HepG2 (cell line): ENCODE measurements around the gene MAPK12. TPM values are rescaled to one million over a fixed set of nuclear protein-coding genes. Genes with fewer than 3 reads are reported as not detected.

Source experiments
- ATAC-seq: fragments of 200-7000 bp; cut with Tn5 transposase; 3 replicates; pipeline ENCODE4 v1.9.1; 2020; ENCODE audit warnings: mild to moderate bottlenecking, moderate library complexity
- BruUV-seq: library from RNA; stranded (reverse); fragments of 400-500 nt; replicated peaks from 2 replicates; lab custom pipeline; 2021; lab: Mats Ljungman, UMichigan
- CTCF ChIA-PET: fragments of 300-600 bp; formaldehyde crosslinking; extraction: SDS; loops from one replicate; lab custom pipeline; 2021; ENCODE audit warnings: low total read pairs, inconsistent platforms, low intra/inter-chr PET ratio; lab: Yijun Ruan, JAX
- POLR2A ChIA-PET: fragments of 350-600 bp; sonication (Branson Sonifier 250); formaldehyde crosslinking; loops from one replicate; lab custom pipeline; 2020; ENCODE audit warnings: antibody characterized with exemption, inconsistent platforms; lab: Yijun Ruan, JAX
- DNase-seq: peaks from one replicate; pipeline ENCODE4 v3.0.0-alpha.2; 2015; ENCODE audit warnings: low spot score
- FAIRE-seq: peaks from 3 replicates; lab custom pipeline; 2011; peaks lifted over from hg19 to GRCh38; lab: Jason Lieb, UNC
- H2AFZ ChIP-seq: one replicate; pipeline ENCODE4 v1.6.1; 2011; ENCODE audit warnings: low read length, inconsistent platforms
- H3K27ac ChIP-seq: fragments of 300-600 bp; 3 replicates; pipeline ENCODE4 v1.8.0; 2011; ENCODE audit warnings: mixed run types, mild to moderate bottlenecking, mixed read lengths, low read length, inconsistent platforms; ENCODE audit not compliant: insufficient read depth; ENCODE audit errors: extremely low read length
- H3K27me3 ChIP-seq, 2 experiments: fragments of 200-600 bp in 1 of 2; 2 replicates in 1 of 2; 3 replicates in 1 of 2; pipeline versions ENCODE4 v1.6.0 to v1.8.0; 2011; ENCODE audit warnings: low read length in 2 of 2, mild to moderate bottlenecking in 2 of 2, moderate library complexity in 2 of 2, inconsistent platforms in 1 of 2; ENCODE audit not compliant: insufficient read depth in 2 of 2, control insufficient read depth in 1 of 2
- H3K36me3 ChIP-seq, 2 experiments: fragments of 200-600 bp in 1 of 2; replicated peaks in 1 of 2; 2 replicates in 1 of 2; 3 replicates in 1 of 2; pipeline versions ENCODE4 v1.5.1 to v1.8.0; 2011; ENCODE audit warnings: low read length in 2 of 2, inconsistent platforms in 1 of 2; ENCODE audit not compliant: insufficient read depth in 2 of 2, control insufficient read depth in 1 of 2
- H3K4me1 ChIP-seq: 2 replicates; pipeline ENCODE4 v1.5.1; 2012; ENCODE audit warnings: low read length, inconsistent platforms; ENCODE audit not compliant: insufficient read depth
- H3K4me2 ChIP-seq: 2 replicates; pipeline ENCODE4 v1.6.0; 2011; ENCODE audit warnings: low read depth, low read length, inconsistent platforms
- H3K4me3 ChIP-seq, 3 experiments: fragments of 200-600 bp in 1 of 3; sonication (generic), shearing (Covaris generic) in 1 of 3; replicated peaks in 1 of 3; 2 replicates each; pipeline ENCODE4 v1.5.1; 2011 to 2016; ENCODE audit warnings: low read length in 3 of 3, inconsistent platforms in 2 of 3, low read depth in 2 of 3, mild to moderate bottlenecking in 2 of 3, control low read depth in 1 of 3, mixed read lengths in 1 of 3; ENCODE audit not compliant: insufficient read depth in 1 of 3
- H3K79me2 ChIP-seq: one replicate; pipeline ENCODE4 v1.6.1; 2011; ENCODE audit warnings: low read length, inconsistent platforms; ENCODE audit not compliant: insufficient read depth
- H3K9ac ChIP-seq: 2 replicates; pipeline ENCODE4 v1.6.0; 2011; ENCODE audit warnings: mild to moderate bottlenecking, low read depth, low read length, inconsistent platforms; ENCODE audit not compliant: insufficient read depth
- H3K9me3 ChIP-seq: 2 replicates; pipeline ENCODE4 v1.5.1; 2012; ENCODE audit warnings: mild to moderate bottlenecking, low read length
- H4K20me1 ChIP-seq: 2 replicates; pipeline ENCODE4 v1.6.0; 2011; ENCODE audit warnings: inconsistent platforms, mild to moderate bottlenecking, low read length, moderate library complexity; ENCODE audit not compliant: insufficient read depth
- ADNP ChIP-seq: sonication (generic); formaldehyde crosslinking; IDR thresholded peaks from 2 replicates; pipeline ENCODE4 v1.4.0; 2020; ENCODE audit warnings: missing genetic modification reagents
- AGO2 ChIP-seq: fragments of 200-400 bp; formaldehyde crosslinking; optimal IDR thresholded peaks from 2 replicates; pipeline ENCODE3; 2017; ENCODE audit warnings: mild to moderate bottlenecking, low read depth, low read length, moderate library complexity
- ATM ChIP-seq: fragments of 450-650 bp; IDR thresholded peaks from 2 replicates; pipeline ENCODE4 v1.7.1; 2017; ENCODE audit warnings: mild to moderate bottlenecking, borderline replicate concordance
- ESRRA ChIP-seq: sonication (generic); formaldehyde crosslinking; IDR thresholded peaks from 2 replicates; pipeline ENCODE4 v1.5.1; 2020; ENCODE audit warnings: mild to moderate bottlenecking, low read depth, missing genetic modification reagents
- ZNF562 ChIP-seq: sonication (generic); formaldehyde crosslinking; IDR thresholded peaks from 2 replicates; pipeline ENCODE4 v1.8.0; 2022; ENCODE audit warnings: missing genetic modification reagents, borderline replicate concordance
- WGBS: methylation state at CpG from one replicate; pipeline ENCODE4 v1.1.6; 2017; ENCODE audit warnings: low lambda C conversion rate; 5-methylcytosine and 5-hydroxymethylcytosine counted together
- in situ Hi-C: cut with HindIII; loops from 2 replicates; pipeline ENCODE4 v1.10.0; 2017; ENCODE audit warnings: low pct_unique_long_range_greater_than_20kb; ENCODE audit not compliant: extremely low pct_ligation_motif_present
- intact Hi-C: fragments of 100-400 bp; cut with micrococcal nuclease; formaldehyde crosslinking; loops from one replicate; pipeline ENCODE4 v1.10.0; 2022; ENCODE audit not compliant: unreplicated experiment
- polyA plus RNA-seq, 8 experiments: library from polyadenylated mRNA; depleted of rRNA in 3 of 8; stranded (reverse) in 7 of 8; unstranded in 1 of 8; fragments of >200 nt; fragmentation: Illumina TruSeq in 4 of 8; extraction: Trizol in 4 of 8; gene quantifications; 2 replicates each; pipeline versions ENCODE4 v1.2.1 to v1.2.3, GENCODE V29; 2011 to 2016; ENCODE audit warnings: low read depth in 4 of 8, missing spikeins in 1 of 8, mixed read lengths in 1 of 8; ENCODE audit not compliant: insufficient read depth in 1 of 8
- total RNA-seq, 5 experiments: library from RNA; depleted of rRNA; stranded (reverse); fragments of >200 nt; fragmentation: Illumina TruSeq; extraction: Trizol; gene quantifications; 2 replicates each; pipeline ENCODE4 v1.2.3, GENCODE V29; 2016; ENCODE audit warnings: low read depth in 1 of 5
- TF ChIP-seq, protein P1 (sequence below): sonication (generic); formaldehyde crosslinking; IDR thresholded peaks from 2 replicates; pipeline ENCODE4 v1.9.0; 2021; ENCODE audit warnings: missing genetic modification reagents, borderline replicate concordance
- TF ChIP-seq, protein P2 (sequence below): fragments of 450-650 bp; IDR thresholded peaks from 2 replicates; pipeline ENCODE4 v1.6.1; 2016
- TF ChIP-seq, protein P3 (sequence below), 2 experiments: sonication (generic) in 1 of 2; formaldehyde crosslinking in 1 of 2; IDR thresholded peaks; 2 replicates each; pipeline versions ENCODE4 v1.4.0 to v1.6.1; 2018 to 2020; ENCODE audit warnings: missing genetic modification reagents in 2 of 2, borderline replicate concordance in 1 of 2, low read depth in 1 of 2, mild to moderate bottlenecking in 1 of 2, missing biosample characterization in 1 of 2
- TF ChIP-seq, protein P4 (sequence below): sonication (generic); formaldehyde crosslinking; IDR thresholded peaks from 2 replicates; pipeline ENCODE4 v1.8.1; 2023; ENCODE audit warnings: mild to moderate bottlenecking, missing genetic modification reagents
- TF ChIP-seq, protein P5 (sequence below): sonication (generic); formaldehyde crosslinking; IDR thresholded peaks from 2 replicates; pipeline ENCODE4 v1.9.0; 2022; ENCODE audit warnings: low read depth, missing genetic modification reagents

MAPK12 gene
- total and polyA plus RNA-seq, 2 of the 13 experiments (the other 11 are each of a cell fraction or from before 2014, with no cell fraction given): 22.2 to 23.3 TPM

DNA sequence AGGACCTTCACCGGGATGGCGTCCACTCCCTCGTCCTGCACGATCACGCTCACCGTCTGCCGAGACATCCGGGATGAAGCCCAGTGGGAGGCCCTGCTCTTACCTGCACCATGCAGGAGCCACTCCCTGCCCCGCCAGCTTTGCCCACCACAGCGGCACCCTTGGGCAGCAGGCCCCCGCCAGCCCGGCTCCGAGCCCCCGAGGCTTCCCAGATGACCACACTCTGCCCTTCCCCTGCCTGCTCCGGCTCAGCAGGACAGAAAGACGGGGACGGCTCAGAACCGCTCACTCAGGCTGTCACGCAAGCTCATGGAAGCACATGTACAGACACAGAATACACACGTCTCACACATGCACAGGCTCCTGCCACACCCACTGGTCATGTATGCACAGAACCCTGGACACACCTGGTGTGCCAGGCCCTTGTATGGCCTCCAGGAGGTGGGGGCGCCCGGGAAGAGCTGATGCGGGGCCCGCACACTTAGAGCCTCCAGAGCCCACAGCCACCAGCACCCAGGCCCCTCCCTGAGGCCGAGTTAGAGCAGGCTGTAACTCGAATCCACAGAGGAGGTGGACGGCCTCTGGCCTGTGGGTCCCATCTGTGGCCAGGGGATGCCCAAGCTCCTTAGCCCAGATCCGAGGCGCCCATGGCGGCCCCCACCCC lies 17.6 kb upstream of the MAPK12 start:
- no peak for FAIRE-seq
- H3K4me3 ChIP-seq: no peak overlapping the region
- no peak overlapping the region for H3K27ac ChIP-seq
- ChIA-PET CTCF (interaction anchor here (1.0 to 1.3 kb wide), 2 partner anchors 48 to 63 kb away, joined by 3 to 4 read pairs; partner anchors contain the start of gene DENND6B), POLR2A (interaction anchor here (0.6 to 0.9 kb wide), 2 partner anchors 13 to 16 kb away, joined by 3 read pairs; no protein-coding TSS in a partner anchor)
- H3K9me3 ChIP-seq: no peaks in the 10 kb centered on the region
- 0 out of 2 replicates have a peak, but pooled peaks cover 3% of the 10 kb centered on the region for H4K20me1 ChIP-seq
- H3K9ac ChIP-seq: no peak overlapping the region
- peaks cover 2% of the 10 kb centered on the region for H3K4me1 ChIP-seq
- peaks cover 36 to 45% of the 10 kb centered on the region in 2 experiments; a peak in 4 of 5 replicates for H3K36me3 ChIP-seq
- BruUV-seq: no TSS peak
- WGBS: 98% methylated on average over 18 of the region's 30 CpGs
- in situ Hi-C loops (loop anchor here (5.0 kb wide), 1 partner anchor 48 kb away; the partner anchor contains the start of gene DENND6B), intact Hi-C loops (no loop called here)
- no peak for DNase-seq
- H3K27me3 ChIP-seq: no peaks in the 10 kb centered on the region
- no peak overlapping the region for H3K4me2 ChIP-seq
- ATAC-seq: no peak
- H3K79me2 ChIP-seq: no peaks in the 10 kb centered on the region
- no peak overlapping the region for H2AFZ ChIP-seq
- TF ChIP-seq, protein P1, sequence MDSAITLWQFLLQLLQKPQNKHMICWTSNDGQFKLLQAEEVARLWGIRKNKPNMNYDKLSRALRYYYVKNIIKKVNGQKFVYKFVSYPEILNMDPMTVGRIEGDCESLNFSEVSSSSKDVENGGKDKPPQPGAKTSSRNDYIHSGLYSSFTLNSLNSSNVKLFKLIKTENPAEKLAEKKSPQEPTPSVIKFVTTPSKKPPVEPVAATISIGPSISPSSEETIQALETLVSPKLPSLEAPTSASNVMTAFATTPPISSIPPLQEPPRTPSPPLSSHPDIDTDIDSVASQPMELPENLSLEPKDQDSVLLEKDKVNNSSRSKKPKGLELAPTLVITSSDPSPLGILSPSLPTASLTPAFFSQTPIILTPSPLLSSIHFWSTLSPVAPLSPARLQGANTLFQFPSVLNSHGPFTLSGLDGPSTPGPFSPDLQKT (CRISPR knock-in tag): no peak
- TF ChIP-seq ZNF562 (CRISPR knock-in tag): no peak
- no peak for TF ChIP-seq ESRRA
- TF ChIP-seq ATM: no peak
- TF ChIP-seq, protein P2, sequence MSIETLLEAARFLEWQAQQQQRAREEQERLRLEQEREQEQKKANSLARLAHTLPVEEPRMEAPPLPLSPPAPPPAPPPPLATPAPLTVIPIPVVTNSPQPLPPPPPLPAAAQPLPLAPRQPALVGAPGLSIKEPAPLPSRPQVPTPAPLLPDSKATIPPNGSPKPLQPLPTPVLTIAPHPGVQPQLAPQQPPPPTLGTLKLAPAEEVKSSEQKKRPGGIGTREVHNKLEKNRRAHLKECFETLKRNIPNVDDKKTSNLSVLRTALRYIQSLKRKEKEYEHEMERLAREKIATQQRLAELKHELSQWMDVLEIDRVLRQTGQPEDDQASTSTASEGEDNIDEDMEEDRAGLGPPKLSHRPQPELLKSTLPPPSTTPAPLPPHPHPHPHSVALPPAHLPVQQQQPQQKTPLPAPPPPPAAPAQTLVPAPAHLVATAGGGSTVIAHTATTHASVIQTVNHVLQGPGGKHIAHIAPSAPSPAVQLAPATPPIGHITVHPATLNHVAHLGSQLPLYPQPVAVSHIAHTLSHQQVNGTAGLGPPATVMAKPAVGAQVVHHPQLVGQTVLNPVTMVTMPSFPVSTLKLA: peak; percentile 85
- TF ChIP-seq ADNP (CRISPR knock-in tag): no peak
- TF ChIP-seq, protein P3, sequence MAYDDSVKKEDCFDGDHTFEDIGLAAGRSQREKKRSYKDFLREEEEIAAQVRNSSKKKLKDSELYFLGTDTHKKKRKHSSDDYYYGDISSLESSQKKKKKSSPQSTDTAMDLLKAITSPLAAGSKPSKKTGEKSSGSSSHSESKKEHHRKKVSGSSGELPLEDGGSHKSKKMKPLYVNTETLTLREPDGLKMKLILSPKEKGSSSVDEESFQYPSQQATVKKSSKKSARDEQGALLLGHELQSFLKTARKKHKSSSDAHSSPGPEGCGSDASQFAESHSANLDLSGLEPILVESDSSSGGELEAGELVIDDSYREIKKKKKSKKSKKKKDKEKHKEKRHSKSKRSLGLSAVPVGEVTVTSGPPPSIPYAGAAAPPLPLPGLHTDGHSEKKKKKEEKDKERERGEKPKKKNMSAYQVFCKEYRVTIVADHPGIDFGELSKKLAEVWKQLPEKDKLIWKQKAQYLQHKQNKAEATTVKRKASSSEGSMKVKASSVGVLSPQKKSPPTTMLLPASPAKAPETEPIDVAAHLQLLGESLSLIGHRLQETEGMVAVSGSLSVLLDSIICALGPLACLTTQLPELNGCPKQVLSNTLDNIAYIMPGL (CRISPR knock-in tag; IDR thresholded peaks at IDR 0.05; ENCODE audit: borderline replicate concordance in 1 of 2, low read depth in 1 of 2): no peak
- TF ChIP-seq, protein P4, sequence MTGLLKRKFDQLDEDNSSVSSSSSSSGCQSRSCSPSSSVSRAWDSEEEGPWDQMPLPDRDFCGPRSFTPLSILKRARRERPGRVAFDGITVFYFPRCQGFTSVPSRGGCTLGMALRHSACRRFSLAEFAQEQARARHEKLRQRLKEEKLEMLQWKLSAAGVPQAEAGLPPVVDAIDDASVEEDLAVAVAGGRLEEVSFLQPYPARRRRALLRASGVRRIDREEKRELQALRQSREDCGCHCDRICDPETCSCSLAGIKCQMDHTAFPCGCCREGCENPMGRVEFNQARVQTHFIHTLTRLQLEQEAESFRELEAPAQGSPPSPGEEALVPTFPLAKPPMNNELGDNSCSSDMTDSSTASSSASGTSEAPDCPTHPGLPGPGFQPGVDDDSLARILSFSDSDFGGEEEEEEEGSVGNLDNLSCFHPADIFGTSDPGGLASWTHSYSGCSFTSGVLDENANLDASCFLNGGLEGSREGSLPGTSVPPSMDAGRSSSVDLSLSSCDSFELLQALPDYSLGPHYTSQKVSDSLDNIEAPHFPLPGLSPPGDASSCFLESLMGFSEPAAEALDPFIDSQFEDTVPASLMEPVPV: no peak
- TF ChIP-seq, protein P5, sequence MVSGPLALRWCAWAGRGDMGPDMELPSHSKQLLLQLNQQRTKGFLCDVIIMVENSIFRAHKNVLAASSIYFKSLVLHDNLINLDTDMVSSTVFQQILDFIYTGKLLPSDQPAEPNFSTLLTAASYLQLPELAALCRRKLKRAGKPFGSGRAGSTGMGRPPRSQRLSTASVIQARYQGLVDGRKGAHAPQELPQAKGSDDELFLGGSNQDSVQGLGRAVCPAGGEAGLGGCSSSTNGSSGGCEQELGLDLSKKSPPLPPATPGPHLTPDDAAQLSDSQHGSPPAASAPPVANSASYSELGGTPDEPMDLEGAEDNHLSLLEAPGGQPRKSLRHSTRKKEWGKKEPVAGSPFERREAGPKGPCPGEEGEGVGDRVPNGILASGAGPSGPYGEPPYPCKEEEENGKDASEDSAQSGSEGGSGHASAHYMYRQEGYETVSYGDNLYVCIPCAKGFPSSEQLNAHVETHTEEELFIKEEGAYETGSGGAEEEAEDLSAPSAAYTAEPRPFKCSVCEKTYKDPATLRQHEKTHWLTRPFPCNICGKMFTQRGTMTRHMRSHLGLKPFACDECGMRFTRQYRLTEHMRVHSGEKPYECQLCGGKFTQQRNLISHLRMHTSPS: no peak
- peak; percentile 35 for TF ChIP-seq AGO2
